Parathyroid adenoma (tissue), 2 donors: ENCODE data around the gene BIN1.

Experiments
- H2AFZ ChIP-seq: fragments of 300-600 bp; sonication (generic); one replicate; pipeline ENCODE4 v1.7.0; 2017; ENCODE audit warnings: antibody characterized with exemption, mild to moderate bottlenecking
- H3K27ac ChIP-seq: fragments of 300-600 bp; sonication (generic); one replicate; pipeline ENCODE4 v1.7.0; 2017
- H3K27me3 ChIP-seq: fragments of 300-600 bp; sonication (generic); one replicate; pipeline ENCODE4 v1.7.0; 2017; ENCODE audit warnings: low read length; ENCODE audit not compliant: control insufficient read depth, insufficient read depth
- H3K36me3 ChIP-seq: fragments of 300-600 bp; sonication (generic); one replicate; pipeline ENCODE4 v1.7.0; 2017; ENCODE audit warnings: low read length; ENCODE audit not compliant: control insufficient read depth, insufficient read depth
- H3K4me1 ChIP-seq: fragments of 300-600 bp; sonication (generic); one replicate; pipeline ENCODE4 v1.7.0; 2017; ENCODE audit warnings: control low read depth
- H3K4me2 ChIP-seq: fragments of 300-600 bp; sonication (generic); one replicate; pipeline ENCODE4 v1.7.0; 2017; ENCODE audit warnings: low read length
- H3K4me3 ChIP-seq: fragments of 300-600 bp; sonication (generic); one replicate; pipeline ENCODE4 v1.7.0; 2017; ENCODE audit warnings: low read depth, low read length
- H3K79me2 ChIP-seq: fragments of 300-600 bp; sonication (generic); one replicate; pipeline ENCODE4 v1.7.0; 2017; ENCODE audit warnings: control low read depth
- H3K9ac ChIP-seq: fragments of 300-600 bp; sonication (generic); one replicate; pipeline ENCODE4 v1.7.0; 2017; ENCODE audit warnings: mild to moderate bottlenecking
- H3K9me3 ChIP-seq: fragments of 300-600 bp; sonication (generic); one replicate; pipeline ENCODE4 v1.7.0; 2017; ENCODE audit warnings: low read length; ENCODE audit not compliant: control insufficient read depth
- TF ChIP-seq, protein P1 (sequence below): fragments of 300-600 bp; sonication (generic); IDR thresholded peaks from one replicate; pipeline ENCODE4 v1.7.0; 2017; ENCODE audit warnings: antibody characterized with exemption, mild to moderate bottlenecking
- donor health status: primary hyperparathyroidism.

Gene BIN1

DNA sequence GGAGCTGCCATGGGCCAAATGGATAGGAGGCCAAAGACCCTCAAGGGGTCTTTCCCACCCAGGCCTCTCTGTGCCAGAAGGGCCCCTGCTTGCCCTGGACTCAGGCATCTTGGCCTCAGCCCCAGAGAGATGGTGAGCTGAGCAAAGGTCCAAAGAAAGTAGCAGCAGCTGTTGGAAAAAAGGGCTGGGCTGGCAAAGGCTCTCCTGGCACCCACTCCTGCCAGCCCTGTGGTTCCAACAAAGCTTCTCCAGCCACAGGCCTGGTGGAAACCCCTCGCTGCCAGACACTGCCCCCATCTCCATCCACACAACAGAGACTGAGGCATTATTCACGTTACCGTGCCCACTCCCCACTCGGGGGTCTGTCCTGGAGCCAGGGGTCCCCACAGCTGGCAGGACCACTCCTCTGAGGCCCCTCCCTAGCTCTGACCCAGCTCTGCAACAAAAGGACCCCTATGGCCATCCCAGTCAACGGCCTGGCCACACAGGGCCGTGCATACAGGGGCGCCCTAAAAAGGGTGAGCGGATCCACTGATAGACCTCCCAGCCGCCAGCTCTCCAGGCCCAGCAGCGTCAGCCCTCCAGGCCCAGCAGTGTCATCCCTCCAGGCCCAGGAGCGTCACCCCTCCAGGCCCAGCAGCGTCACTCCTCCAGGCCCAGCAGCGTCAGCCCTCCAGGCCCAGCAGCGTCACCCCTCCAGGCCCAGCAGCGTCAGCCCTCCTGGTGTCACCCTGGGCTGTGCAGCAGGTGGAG is 10.1 kb downstream of the BIN1 start:
- TF ChIP-seq, protein P1, sequence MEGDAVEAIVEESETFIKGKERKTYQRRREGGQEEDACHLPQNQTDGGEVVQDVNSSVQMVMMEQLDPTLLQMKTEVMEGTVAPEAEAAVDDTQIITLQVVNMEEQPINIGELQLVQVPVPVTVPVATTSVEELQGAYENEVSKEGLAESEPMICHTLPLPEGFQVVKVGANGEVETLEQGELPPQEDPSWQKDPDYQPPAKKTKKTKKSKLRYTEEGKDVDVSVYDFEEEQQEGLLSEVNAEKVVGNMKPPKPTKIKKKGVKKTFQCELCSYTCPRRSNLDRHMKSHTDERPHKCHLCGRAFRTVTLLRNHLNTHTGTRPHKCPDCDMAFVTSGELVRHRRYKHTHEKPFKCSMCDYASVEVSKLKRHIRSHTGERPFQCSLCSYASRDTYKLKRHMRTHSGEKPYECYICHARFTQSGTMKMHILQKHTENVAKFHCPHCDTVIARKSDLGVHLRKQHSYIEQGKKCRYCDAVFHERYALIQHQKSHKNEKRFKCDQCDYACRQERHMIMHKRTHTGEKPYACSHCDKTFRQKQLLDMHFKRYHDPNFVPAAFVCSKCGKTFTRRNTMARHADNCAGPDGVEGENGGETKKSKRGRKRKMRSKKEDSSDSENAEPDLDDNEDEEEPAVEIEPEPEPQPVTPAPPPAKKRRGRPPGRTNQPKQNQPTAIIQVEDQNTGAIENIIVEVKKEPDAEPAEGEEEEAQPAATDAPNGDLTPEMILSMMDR, result no peak
- Histone ChIP-seq H3K4me3 (no peak overlapping the region), H3K4me1 (peaks cover 63% of the 10 kb centered on the region), H3K9me3 (no peaks in the 10 kb centered on the region), H2AFZ (no peak overlapping the region), H3K79me2 (peaks cover 62% of the 10 kb centered on the region), H3K4me2 (no peak overlapping the region), H3K36me3 (no peaks in the 10 kb centered on the region), H3K27ac (peak overlapping the region; percentile 98), H3K27me3 (no peaks in the 10 kb centered on the region), H3K9ac (no peak overlapping the region)

DNA sequence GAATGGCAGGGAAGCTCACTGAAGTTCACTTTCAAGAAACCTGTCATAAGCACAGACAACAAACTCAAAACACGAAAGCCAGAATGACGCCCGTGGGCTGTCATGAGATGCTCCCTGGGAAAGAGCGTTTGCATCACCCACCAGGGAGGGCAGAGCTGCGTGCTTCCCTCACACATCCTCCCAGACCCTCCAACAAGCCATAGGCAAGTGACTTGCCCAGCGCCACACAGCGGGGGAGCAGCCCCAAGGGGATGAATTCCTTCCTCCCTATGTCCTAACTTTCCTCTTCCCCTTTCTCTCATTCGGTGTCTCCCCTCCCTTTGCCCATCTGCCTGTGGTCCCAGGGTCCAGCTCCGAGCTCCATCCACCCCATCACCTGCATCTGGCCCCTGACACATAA is 10.7 kb downstream of the BIN1 start:
- peaks cover 64% of the 10 kb centered on the region for H3K4me1 ChIP-seq
- peak overlapping the region; percentile 98 for H3K27ac ChIP-seq
- no peaks in the 10 kb centered on the region for H3K9me3 ChIP-seq
- TF ChIP-seq, protein P1, result no peak
- H3K36me3 ChIP-seq, result no peaks in the 10 kb centered on the region
- H2AFZ ChIP-seq, result no peak overlapping the region
- H3K9ac ChIP-seq, result no peak overlapping the region
- H3K79me2 ChIP-seq, result peaks cover 62% of the 10 kb centered on the region
- H3K4me3 ChIP-seq, result no peak overlapping the region
- no peaks in the 10 kb centered on the region for H3K27me3 ChIP-seq
- no peak overlapping the region for H3K4me2 ChIP-seq

DNA sequence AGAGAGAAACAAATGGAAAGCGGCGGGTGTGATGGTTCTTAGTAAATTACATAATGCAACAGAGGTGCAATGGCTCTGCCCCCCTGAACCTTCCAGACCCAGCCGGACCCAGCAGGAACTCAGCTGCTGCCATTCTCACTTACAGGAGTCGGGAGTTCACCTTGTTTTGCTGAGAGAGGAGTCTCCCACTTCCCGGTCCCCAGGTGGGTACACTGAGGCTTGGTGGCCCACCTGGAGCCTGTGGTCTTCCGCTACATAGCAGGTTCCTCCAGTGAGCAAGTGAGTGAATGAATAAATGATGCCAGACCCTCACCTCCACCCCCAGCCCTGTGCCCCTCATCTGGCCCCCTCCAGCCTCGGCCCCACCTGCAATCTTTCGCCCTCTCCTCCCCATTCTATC is 11.2 kb downstream of the BIN1 start:
- no peaks in the 10 kb centered on the region for H3K36me3 ChIP-seq
- H3K4me1 ChIP-seq, result peaks cover 64% of the 10 kb centered on the region
- peak overlapping the region; percentile 98 for H3K27ac ChIP-seq
- no peaks in the 10 kb centered on the region for H3K9me3 ChIP-seq
- no peak overlapping the region for H3K4me2 ChIP-seq
- TF ChIP-seq, protein P1, result no peak
- H3K9ac ChIP-seq, result no peak overlapping the region
- H3K79me2 ChIP-seq, result peaks cover 62% of the 10 kb centered on the region
- H3K27me3 ChIP-seq, result no peaks in the 10 kb centered on the region
- H2AFZ ChIP-seq, result no peak overlapping the region
- no peak overlapping the region for H3K4me3 ChIP-seq

DNA sequence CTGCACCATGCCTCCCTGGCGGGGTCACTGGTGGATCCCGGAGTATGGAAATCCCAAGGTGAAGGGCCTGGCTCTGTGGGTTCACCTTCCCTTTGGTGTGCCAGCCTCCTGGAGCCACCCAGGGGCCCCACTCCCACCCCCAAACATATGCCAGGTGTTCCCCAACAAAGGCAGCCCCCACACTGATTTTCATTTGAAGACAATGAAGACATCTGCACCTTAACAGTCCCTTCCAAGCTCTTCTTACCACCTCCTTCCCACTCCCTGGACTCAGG is 11.7 kb downstream of the BIN1 start:
- H3K27ac ChIP-seq, result peak overlapping the region; percentile 98
- TF ChIP-seq, protein P1, result no peak
- H3K79me2 ChIP-seq, result peaks cover 63% of the 10 kb centered on the region
- no peak overlapping the region for H3K4me3 ChIP-seq
- H3K36me3 ChIP-seq, result no peaks in the 10 kb centered on the region
- no peak overlapping the region for H3K9ac ChIP-seq
- peaks cover 64% of the 10 kb centered on the region for H3K4me1 ChIP-seq
- no peak overlapping the region for H3K4me2 ChIP-seq
- H2AFZ ChIP-seq, result peak overlapping the region; percentile 31
- no peaks in the 10 kb centered on the region for H3K27me3 ChIP-seq
- H3K9me3 ChIP-seq, result no peaks in the 10 kb centered on the region
